ENCODE results near the gene ATG10.

GRCh38 chr5:82095536-82095935, 123.7 kb downstream of the ATG10 start:
- TF ChIP-seq POLR2A (IDR thresholded peaks at IDR 0.05) (no peak), CTCF (IDR thresholded peaks at IDR 0.05) (no peak), POLR2AphosphoS5 (IDR thresholded peaks at IDR 0.05) (no peak)

Measured in prostate gland (tissue), 2 donors.